Stimulated activated CD4-positive, alpha-beta T cell treated with anti-CD3 and anti-CD28 coated beads, Interleukin-2, amount 100 ng/mL, for 4 hours (primary cell): ENCODE data around the gene PTGER3.
A peak's percentile ranks its signal among the peaks of the same experiment; 100 is the strongest.

ENCODE experiments used
- DNase-seq: peaks from one replicate; pipeline ENCODE4 v3.0.0-alpha.2; 2020; ENCODE audit warnings: low read depth

The PTGER3 gene

DNA sequence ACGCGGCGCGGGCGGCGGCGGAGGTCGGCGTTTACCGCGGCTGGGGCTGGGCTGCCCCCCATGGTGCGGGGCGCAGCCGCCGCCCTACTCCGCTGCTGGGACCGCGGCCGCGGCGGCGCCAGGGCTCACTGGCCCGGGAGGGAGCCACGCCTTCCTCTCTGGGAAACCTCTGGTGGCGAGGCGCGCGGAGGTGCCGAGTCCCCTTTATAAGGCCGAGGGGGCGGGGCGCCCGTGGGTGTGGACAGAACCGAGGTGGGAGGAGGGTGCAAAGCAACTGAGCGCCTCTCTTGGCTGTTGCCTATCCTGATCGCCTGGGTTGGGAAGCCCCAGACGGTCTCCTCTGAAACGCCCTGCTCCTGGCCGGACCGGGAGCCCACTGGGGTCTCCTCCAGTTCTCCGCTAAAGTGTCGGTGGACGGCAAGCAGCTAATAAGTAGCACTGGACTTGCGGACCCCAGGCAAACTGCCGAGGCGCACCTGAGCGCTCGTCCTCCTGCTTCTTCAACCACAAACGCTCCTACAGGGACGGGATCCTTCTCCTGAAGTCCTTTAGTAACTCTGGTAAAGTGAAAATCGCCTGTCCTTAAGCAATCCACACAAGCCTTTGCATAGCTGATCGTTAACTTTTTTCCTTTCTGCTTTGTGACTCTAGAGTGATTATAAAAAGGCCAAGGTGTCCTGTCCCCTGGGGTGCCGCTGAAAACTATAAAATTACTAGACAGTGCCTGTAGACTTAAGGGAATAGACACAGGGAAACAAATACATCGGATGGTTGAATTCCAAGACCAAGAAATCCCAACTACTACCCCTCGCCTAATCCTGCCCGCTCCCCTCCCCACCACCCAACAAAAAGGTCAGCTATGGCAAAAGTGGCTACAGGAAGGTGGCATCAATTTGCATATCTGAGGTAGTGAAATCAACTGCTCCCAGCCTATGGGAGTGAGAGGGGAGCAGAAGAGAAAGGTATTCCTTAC, at the start of gene PTGER3:
Gene PTGER3, minus strand, starts transcription at position 182 of the 973 bp plus-strand sequence. CDS start 239 bp downstream, outside the sequence.
- DNase-seq = peak; percentile 41

DNA sequence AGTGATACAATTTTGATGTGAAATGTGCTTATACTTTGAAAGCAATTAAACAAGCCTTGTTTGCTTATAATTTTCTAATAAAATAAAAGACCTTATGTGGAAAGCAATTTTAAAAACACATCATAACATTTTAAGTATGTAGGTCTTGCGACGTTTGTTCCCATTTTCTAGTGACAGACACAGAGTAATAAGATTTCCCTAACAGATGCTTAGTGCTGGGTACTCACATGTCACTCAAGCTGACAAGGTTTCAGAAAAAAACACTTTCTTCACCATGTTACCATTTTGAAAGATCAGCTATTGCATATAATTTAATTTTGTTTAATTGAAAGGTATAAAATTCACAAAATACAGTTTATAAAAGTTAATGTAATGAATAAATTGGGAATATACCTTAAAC, 47.3 kb upstream of the PTGER3 start:
- DNase-seq = no peak

DNA sequence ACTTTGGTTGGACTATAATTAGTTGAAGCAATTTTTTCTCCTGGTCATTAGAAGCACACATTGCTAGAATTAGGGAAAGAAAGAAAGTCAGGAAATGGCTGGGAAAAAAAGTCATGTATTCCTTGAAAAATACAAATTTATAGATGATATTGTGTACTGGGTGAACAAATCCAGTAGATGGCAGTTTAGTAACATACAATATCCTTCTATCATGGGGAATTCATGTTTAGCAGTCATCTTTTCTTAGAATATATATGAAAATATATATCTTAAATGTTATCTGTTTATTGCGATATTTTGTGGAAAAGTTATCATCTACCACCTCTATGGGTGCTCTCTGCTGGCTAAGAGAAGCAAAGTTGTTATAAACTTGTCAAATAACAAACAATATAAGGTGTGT, 46.3 kb upstream of the PTGER3 start:
- DNase-seq = no peak

DNA sequence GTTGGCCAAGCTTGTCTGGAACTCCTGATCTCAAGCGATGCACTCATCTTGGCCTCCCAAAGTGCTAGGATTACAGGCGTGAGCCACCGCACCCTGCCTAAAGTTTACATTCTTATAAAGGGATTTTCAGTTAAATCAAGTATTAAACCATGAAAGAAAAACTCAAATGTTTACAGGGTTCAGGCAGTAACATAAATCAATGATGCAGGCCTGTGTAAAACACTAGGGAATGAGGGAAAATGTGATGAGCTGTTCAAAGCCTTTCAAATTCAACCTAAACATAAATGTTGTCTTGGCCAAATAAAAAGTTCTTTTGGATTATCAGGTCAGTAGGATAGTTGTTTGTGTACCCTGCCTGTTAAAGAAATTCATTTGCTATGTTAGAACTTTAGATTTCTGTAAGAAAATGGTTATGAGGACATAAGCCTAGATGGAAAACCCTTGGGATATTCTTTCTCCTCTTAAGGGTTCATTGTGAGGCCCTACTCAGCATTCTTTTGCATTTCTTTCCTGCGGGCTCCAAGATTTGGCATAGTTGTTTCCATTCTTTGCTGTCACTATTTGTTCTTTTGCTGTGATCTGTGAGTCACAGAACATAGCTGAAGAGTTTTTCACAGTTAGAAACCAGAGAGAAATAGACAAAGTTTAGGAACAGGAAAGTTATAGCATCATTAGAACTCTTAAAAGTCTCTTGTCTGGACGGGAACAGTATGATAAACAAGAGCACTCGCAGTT, 42.1 kb upstream of the PTGER3 start:
- DNase-seq = no peak

DNA sequence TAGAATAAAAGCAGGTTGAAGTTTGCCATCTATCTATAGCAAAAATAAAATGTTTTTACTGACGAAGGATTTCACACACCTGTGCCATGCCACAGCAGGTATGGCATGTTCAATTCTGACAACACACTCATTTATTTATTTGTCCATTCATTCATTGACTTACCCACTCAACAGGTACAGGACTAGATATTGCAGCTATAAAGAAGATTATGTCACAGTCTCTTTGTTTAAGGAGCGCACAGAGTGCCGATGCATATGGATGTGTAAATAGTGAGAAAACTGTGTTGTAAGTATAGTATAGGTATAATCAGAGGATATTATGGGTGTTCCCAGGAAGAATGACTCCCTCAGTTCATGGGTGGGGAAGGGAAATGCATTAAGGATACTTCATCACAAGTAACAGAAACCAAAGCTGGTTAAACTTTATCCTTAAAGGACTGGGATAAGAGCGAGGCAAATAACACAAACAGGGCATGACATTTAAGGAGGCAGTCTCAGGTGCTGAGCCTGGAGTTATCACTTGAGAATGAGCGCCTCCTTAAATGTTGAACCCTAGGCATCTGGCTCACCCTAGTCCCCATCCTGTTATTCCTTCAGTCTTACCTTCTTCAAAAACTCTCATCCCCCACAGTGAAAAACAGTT, 41.1 kb upstream of the PTGER3 start:
- no peak for DNase-seq

DNA sequence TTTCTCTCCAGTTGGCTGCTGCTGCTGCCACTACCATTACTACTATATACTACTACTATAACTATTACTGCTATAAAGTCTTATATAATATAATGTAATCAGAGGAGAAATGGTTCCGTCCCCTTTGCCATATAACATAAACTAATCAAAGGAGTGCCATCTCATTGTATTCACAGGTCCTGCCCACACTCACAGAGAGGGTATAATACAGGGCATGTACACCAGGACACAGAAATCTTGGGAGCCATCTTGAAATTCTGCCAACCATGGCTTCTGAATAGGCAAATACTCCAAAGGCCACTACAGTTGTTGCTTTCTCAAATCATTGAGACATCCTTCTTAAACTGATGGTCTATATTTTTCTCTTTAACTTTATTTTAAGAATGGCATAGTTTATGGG, 40.1 kb upstream of the PTGER3 start:
- DNase-seq = no peak

DNA sequence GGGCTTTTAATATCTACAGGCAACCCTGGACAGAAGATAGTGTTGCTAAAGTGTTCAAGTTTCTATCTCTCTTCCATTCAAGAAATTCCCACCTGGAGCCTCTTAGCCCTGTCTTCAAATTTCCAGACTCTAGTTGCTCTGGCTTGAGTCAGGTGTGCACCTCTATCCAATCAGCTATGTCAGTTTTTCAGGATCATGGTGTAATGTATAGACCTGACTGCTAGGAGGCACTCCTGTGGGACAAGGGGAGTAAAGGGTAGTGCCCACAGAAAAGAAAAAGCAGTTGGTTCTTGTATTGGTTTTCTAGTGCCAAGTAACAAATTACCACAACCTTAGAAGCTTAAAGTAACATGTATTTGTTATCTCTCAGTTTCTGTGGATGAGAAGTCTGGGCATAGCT, 39.4 kb upstream of the PTGER3 start:
- DNase-seq = no peak

DNA sequence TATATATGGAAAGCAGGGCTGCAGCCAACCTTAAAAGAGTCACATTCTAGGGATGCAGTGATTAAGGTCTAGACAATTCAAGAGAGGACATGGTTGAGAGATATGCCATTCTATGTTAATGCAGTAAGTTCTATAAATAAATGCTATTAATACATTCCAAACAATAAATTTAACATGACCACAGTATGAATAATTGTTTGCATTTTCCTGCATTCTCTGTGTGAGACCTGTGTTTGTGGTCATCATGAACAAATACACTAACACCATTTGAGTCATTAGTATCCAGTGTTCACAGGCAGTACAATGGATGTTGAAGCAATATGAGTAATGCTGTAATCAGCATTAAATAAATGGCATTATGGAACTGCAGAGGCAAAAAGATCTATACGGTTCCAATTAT, 38.7 kb upstream of the PTGER3 start:
- no peak for DNase-seq

DNA sequence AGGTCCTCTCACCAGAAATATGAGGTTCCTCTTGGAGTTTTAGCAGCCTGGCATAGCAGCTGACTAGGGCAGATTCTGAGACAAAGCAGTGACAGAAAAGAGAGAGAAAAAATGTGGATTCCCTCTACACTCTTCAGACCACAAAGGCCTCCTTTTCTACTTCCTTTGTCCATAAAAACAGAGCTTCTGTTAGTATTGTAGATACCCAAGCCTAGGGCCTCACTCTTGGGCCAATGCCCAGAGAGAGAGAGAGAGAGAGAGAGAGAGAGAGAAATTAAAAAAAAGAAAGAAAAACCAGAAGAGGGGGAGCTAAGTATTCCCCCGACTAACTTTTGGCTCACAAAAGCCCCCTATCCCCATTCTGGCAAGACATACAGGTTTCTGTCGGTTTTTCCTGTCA, 35.7 kb upstream of the PTGER3 start:
- DNase-seq = no peak

DNA sequence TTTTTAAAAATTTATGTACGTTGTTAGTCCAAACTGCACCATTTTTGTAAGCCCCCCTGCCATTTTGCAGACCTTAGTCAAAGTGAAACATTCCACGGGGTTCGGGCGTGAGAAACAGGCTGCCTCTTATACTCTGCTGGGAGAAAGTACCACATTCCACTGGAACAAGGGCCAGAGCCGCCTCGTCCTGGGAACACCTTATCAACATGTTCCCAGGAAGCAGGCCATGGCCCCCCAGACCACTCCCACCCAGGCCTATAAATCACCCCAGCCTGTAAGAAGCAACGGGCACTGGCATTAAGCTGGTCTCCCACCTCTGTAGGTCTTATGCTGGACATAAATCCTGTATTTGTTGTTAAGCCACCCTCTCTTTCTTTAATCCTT, 34.1 kb upstream of the PTGER3 start:
- no peak for DNase-seq

DNA sequence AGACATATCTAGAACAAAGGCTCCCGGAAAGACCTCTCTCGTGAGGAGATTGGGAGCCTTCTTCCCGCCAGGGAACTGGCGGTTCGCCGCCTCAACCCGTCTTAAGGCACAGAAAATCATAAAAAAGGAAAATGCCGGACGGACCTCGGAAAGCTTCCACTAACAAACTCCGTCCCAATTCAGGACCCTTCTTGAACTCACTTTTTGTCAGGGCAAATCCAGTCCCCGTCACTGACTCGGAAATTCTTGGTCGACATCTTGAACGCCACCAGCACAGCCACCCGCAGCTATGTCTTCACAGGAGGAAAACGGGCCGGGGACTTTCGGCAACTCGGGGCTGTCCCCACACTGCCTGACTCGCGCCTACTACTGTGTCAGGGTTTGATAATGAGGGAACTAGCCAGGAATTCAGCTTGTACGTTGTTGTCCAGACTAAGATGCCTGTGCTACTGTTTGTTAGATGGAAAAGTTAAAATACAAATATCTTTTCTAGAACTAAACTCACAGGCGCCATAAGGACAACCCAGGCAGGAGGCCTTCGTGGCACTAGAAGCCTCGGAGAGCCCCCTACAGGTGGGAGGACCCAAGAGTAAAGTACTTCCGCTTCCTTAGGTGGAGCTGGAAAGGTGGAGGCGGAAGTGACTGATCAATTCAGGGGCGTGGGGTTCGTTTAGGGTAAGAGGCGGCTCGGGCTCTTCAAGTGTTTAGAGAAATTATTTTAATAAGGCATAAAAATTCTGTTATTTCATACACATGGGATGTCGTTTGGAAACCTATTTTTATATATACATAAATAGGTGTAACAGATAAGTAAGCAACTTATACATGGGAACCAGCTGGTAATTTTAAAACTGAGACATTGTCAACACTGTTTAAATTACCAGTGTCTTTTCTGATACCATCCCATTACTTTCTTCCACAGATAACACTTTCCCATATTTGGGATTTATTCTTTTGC, 33.4 kb upstream of the PTGER3 start, which contains the start of gene ZRANB2:
Gene ZRANB2, minus strand, starts transcription at position 297 of the 958 bp plus-strand sequence. Its CDS starts 40 bp downstream, at position 257.
- DNase-seq = peak; percentile 88

DNA sequence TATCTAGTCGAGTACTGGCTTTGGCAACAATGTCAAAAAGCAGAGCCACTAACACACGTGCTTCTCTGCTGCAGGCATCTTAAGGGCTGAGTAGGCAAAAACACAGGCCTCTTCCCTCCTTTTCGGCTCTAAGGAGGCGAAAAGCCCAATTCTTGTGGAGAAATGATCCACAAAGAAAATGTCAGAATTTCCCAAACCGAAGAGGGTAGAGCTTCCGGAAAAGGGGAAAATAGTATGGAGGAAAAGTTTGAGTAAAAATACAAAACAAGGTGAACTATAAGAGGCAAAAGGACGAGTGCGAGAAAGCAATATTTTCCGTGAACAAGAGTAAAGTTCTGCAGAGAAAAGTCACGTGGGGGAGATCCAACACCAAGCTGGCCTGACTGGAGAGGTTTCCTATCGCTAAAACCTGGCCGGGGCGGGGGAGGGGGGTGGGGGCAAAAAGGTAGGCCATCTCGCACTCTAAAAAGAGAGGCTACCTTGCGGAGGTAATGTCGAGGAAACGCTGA, 32.7 kb upstream of the PTGER3 start:
- DNase-seq = peak; percentile 14

DNA sequence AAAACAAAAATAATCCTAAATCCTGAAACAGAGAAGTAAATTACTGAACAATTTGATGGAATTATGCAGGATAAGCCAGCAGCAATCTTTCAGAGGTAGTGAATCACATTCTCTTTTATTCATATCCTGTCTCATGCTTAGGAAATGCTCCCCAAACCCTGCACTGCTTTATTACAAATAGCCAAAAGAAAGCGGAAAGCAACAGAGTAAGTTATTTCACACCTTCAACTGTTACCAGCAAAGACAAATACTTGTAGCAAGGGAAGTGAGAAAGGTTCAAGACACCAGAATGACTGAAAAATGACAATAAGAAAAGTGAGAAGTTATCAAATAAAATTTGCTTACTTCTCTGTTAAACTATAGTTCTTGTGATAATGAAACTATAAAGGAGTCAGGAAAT, 27.1 kb upstream of the PTGER3 start:
- DNase-seq = no peak

DNA sequence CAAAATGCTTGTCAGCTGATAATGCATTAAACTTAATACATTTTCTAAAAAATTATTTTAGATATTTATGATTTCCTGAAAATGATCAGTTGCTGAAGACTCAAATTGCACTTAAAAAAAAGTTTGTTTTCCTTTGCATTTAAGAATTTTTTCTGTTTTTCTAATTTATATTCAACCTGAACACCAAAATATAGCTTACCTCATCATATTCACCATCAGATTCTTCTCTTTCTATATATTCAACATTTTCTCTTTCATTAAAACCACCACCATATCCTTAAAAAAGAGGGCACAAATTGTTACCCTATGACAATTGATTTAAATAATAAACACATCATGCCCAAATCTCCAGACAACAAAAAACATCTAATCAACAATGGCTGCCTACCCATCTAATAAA, 24.7 kb upstream of the PTGER3 start:
- no peak for DNase-seq

DNA sequence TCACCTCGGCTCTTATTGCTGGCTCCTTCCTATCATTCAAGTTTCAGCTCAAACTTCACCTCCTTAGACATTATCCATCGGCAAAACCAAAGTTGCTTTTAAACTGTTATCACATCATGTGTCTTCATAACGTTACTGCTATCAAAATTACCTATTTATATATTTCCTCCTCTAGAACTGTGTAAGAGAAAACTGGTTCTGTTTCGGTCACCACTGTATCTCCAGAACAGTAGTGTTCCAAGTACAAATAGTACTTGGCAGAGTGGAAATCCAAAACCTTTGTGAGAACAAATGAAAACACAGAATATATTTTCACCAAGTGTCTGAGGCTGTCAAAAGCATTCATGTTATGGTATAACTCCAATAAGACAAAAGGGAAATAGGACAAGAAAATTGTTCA, 24.1 kb upstream of the PTGER3 start:
- no peak for DNase-seq

DNA sequence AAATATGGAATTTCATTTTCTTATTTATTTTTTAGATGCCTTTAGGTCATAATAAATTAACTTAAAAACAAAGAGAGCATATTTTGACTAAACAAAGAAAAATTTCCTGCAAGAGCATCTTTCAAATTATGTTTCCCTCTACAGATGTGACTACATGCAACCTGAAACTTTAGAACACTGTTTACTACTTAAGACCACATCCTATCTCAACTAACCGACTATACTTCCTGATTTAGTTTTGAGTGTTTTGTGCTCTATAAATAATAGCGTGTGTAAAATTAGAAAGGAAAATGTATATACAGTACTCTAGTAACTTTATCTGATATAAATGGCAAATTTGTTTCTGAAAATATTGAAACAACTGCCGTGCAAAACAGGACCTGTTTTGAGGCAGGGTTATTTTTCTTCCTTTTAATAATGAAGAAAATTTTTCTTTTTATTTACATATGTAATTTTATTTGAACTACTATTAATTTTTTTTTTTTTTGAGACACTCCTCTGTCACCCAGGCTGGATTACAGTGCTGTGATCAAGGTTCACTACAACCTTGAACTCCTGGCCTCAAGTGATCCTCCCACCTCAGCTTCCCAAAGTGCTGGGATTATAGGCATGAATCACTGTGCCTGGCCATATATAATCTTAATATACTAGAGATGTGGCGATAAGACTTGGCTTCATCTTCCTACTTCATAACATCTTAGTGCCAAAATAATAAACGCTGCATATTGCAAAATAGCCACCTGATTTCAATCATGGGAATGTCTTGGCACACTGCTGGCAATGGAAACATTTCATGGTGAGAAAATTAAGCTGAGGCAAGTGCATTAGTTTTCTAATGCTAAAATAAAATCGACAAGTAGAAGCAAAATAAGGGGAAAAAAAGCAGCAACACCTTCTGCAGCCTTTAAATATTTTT, 21.0 kb upstream of the PTGER3 start:
- no peak for DNase-seq

DNA sequence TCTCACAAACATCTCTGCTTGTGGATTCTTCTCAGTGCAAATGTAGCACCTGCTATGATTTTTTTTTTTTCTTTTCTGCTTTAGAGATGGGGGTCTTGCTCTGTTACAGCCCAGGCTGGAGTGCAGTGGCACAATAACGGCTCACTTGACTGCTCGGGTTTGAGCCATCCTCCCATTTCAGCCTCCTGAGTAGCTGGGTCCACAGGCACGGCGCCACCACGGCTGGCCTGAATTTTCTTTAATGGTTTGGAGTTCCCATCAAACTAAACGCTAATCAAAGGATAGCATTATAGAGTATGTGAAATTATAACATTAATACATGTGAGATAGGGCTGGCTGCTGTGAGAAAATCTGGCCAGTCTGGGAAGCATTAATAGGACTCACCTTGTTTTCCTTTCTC, 7.2 kb upstream of the PTGER3 start:
- DNase-seq = no peak

DNA sequence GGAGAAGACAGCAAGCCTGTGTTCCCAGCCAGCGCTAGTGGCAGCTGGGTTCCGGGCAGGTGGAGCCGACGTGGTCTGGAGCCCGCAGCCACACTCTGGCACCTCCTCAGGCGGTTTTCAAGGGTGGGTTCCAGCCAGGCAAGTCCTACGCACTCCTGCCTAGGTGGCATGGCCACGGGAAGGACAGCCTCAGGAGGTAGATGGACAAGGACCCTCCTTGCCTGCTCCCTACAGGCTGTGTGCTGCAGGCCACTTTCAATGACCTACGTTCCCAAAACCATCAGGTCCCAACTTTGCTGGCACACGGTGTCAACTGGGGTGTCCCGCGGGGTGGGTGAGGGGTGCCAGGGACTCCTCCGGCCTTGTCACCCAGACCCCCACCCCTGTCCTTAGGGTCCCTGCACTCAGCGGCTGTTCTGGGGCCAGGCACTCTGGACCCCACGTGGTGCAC, 6.7 kb upstream of the PTGER3 start:
- no peak for DNase-seq

DNA sequence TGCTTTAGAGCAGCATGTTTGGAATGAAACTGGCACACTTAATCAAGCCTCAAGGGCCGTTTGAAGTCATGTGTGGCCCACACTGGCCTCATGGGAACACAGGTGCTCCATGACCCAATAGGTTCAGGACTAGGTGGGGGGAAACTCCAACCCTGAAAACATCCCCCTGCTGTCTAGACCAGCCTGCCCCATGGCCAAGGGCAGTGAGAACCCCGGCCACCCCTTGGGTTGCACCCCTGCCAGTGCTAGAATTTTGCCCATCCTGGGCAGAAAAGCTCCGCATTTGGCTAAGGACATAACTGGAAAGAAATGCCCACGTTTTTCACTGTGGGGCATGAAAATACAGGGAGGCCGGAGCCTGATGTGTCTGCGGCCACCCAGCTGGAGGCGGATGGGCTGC, 6.1 kb upstream of the PTGER3 start:
- DNase-seq = no peak

DNA sequence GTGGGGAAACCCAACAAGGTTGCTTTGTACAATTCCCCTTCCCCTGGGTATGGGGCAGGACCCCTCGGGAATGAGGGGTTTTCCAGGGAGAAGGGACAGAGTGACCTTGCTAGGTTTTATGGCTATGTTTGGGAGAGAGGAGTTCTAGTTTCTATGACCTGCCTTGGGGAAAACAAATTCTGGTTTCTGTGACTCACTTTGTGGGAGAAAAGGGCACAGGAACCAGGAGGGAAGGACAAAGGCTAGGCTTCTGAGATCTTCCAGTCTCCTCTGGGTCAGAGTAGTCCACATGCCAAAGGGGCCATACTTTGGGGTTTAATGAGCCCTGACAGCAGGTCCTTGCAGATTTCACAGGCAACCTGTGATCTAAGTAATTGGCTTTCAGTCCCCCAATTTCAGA, 5.5 kb upstream of the PTGER3 start:
- no peak for DNase-seq
